ENCODE data around the gene IRF4. TPM values are rescaled to one million over a fixed set of nuclear protein-coding genes. Genes with fewer than 3 reads are reported as not detected.
A peak's percentile ranks its signal among the peaks of the same experiment; 100 is the strongest.

IRF4 gene
- total and polyA plus RNA-seq, 3 experiments from 2014 or later = 3.4 to 703 (median 700) TPM

- no peak for DNase-seq
- H3K4me1 ChIP-seq (ENCODE audit: insufficient read depth, low read length) = peaks cover 15% of the 10 kb centered on the region
- H3K36me3 ChIP-seq (ENCODE audit: insufficient read depth, low read length) = no peaks in the 10 kb centered on the region
- no peak overlapping the region for H3K4me3 ChIP-seq (ENCODE audit: low read length)
- Mint-ChIP-seq H3K27me3 (peaks cover 4 to 39% of the 10 kb centered on the region in 2 donors), H3K9me3 (peaks cover 0 to 2% (median 0%) of the 10 kb centered on the region in 5 donors), H3K4me3 (no peak overlapping the region), H3K36me3 (no peaks in the 10 kb centered on the region), H3K27ac (no peak overlapping the region), H3K4me1 (peaks cover 11 to 15% (median 14%) of the 10 kb centered on the region in 3 donors)
- ChIA-PET POLR2A (no interaction called here), CTCF (no interaction called here)
- no peak overlapping the region for H3K27ac ChIP-seq (ENCODE audit: low read depth, low read length)
- no peaks in the 10 kb centered on the region for H3K9me3 ChIP-seq (ENCODE audit: low read length)
- no peaks in the 10 kb centered on the region for H3K27me3 ChIP-seq (ENCODE audit: insufficient read depth, low read length, poor library complexity, severe bottlenecking)
Measured at GRCh38 chr6:385614-386013, 5.9 kb upstream of the IRF4 start.

DNA sequence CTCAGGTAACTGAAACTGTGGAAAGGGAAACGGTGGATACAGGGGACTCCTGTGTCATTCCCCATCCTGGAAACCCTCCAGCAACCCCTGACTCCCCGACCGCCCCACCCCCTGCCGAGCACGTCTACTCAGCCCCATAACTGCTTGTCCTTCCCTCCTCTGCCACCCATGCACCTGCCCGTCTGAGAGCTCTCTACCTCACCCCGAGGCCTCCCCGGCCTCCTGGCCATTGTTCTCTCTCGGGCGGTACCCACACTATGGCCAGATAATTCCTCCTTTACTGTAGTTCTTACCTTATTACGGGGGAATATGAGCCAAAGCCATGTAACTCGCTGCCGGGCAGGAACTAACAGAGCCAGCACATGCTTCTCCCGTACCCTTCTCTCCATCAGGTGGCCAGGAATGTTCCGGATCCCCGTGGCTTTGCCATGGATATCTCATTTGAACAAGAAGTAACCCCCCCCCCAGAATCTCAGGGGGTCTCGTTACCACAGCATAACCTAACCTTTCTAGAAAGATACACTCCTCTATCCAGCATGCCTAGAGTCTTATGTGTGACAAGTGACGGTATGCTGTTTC, 4.8 kb upstream of the IRF4 start:
- DNase-seq = no peak
- no peaks in the 10 kb centered on the region for H3K27me3 ChIP-seq (ENCODE audit: insufficient read depth, low read length, poor library complexity, severe bottlenecking)
- Mint-ChIP-seq H3K4me1 (peaks cover 18 to 22% (median 20%) of the 10 kb centered on the region in 3 donors), H3K27me3 (peaks cover 8 to 30% of the 10 kb centered on the region in 2 donors), H3K27ac (no peak overlapping the region), H3K4me3 (no peak overlapping the region), H3K9me3 (peaks cover 0 to 2% (median 0%) of the 10 kb centered on the region in 5 donors), H3K36me3 (peaks cover 0 to 5% (median 0%) of the 10 kb centered on the region in 3 donors)
- ChIA-PET CTCF (no interaction called here), POLR2A (no interaction called here)
- no peaks in the 10 kb centered on the region for H3K36me3 ChIP-seq (ENCODE audit: insufficient read depth, low read length)
- H3K4me3 ChIP-seq (ENCODE audit: low read length) = no peak overlapping the region
- no peak overlapping the region for H3K27ac ChIP-seq (ENCODE audit: low read depth, low read length)
- peaks cover 21% of the 10 kb centered on the region for H3K4me1 ChIP-seq (ENCODE audit: insufficient read depth, low read length)
- H3K9me3 ChIP-seq (ENCODE audit: low read length) = no peaks in the 10 kb centered on the region

GRCh38 chr6:387293-387741, 4.2 kb upstream of the IRF4 start:
- no peaks in the 10 kb centered on the region for H3K27me3 ChIP-seq (ENCODE audit: insufficient read depth, low read length, poor library complexity, severe bottlenecking)
- Mint-ChIP-seq H3K36me3 (peaks cover 0 to 5% (median 0%) of the 10 kb centered on the region in 3 donors), H3K4me1 (peaks cover 18 to 22% (median 20%) of the 10 kb centered on the region in 3 donors), H3K4me3 (peak overlapping the region in 1 of 7 donors; percentile 25), H3K27ac (peak overlapping the region in 1 of 8 donors; percentile 15), H3K9me3 (no peaks in the 10 kb centered on the region), H3K27me3 (peaks cover 8 to 25% of the 10 kb centered on the region in 2 donors)
- H3K4me3 ChIP-seq (ENCODE audit: low read length) = no peak overlapping the region
- DNase-seq = no peak
- peaks cover 21% of the 10 kb centered on the region for H3K4me1 ChIP-seq (ENCODE audit: insufficient read depth, low read length)
- H3K36me3 ChIP-seq (ENCODE audit: insufficient read depth, low read length) = no peaks in the 10 kb centered on the region
- ChIA-PET CTCF (interaction anchor here (0.7 to 1.1 kb wide), 2 partner anchors 199 to 375 kb away, joined by 3 read pairs; no protein-coding TSS in a partner anchor), POLR2A (no interaction called here)
- no peaks in the 10 kb centered on the region for H3K9me3 ChIP-seq (ENCODE audit: low read length)
- no peak overlapping the region for H3K27ac ChIP-seq (ENCODE audit: low read depth, low read length)

DNA sequence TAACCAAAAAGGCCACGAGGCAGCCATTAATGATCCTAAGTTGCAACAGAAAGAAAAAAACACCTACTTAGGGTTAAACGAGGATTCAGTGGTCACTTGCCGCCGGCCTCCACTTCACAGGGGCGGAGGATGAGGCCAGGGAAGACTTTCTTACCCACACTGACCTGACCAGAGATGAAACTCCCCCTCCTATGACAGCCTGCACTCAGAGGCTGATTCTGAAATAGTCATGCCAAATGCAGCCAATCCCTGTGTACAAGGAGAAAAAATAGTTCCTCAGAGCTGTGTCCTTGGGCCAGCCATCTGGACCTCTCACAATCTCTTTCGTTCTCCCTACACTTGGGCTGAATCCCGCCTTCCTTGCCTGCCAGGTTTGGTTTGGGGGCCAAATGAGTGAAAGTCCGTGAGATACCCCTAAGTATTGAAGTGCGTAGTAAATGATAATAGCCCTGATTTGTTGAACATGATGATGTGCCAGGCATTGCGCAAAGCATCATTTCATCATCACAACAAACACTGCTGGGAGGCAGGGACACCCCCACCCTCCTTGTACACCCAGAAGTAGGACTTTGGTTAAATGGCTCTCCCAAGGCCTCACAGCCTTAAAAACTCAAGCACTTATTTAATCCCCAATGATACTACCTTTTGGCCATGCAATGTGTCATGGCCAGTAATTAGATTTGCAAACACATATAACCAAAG, 3.2 kb upstream of the IRF4 start:
- no peaks in the 10 kb centered on the region for H3K9me3 ChIP-seq (ENCODE audit: low read length)
- Mint-ChIP-seq H3K36me3 (peaks cover 0 to 9% (median 0%) of the 10 kb centered on the region in 3 donors), H3K4me1 (peaks cover 18 to 22% (median 20%) of the 10 kb centered on the region in 3 donors), H3K9me3 (no peaks in the 10 kb centered on the region), H3K27me3 (peaks cover 8 to 22% of the 10 kb centered on the region in 2 donors), H3K4me3 (peak overlapping the region in 1 of 7 donors; percentile 25), H3K27ac (peak overlapping the region in 1 of 8 donors; percentile 84)
- H3K36me3 ChIP-seq (ENCODE audit: insufficient read depth, low read length) = no peaks in the 10 kb centered on the region
- no peaks in the 10 kb centered on the region for H3K27me3 ChIP-seq (ENCODE audit: insufficient read depth, low read length, poor library complexity, severe bottlenecking)
- ChIA-PET POLR2A (interaction anchor here (0.6 kb wide), 1 partner anchor 107 kb away, joined by 4 read pairs; no protein-coding TSS in a partner anchor), CTCF (interaction anchor here (1.1 to 1.3 kb wide), 2 partner anchors 136 to 200 kb away, joined by 3 read pairs; no protein-coding TSS in a partner anchor)
- H3K4me1 ChIP-seq (ENCODE audit: insufficient read depth, low read length) = peaks cover 21% of the 10 kb centered on the region
- DNase-seq = no peak
- no peak overlapping the region for H3K27ac ChIP-seq (ENCODE audit: low read depth, low read length)
- H3K4me3 ChIP-seq (ENCODE audit: low read length) = no peak overlapping the region

GRCh38 chr6:389143-389542, 2.4 kb upstream of the IRF4 start:
- Mint-ChIP-seq H3K27me3 (peaks cover 9 to 15% of the 10 kb centered on the region in 2 donors), H3K4me3 (peak overlapping the region in 6 of 7 donors; percentile 71 to 95 (median 87)), H3K27ac (peak overlapping the region in 6 of 8 donors; percentile 11 to 75 (median 66)), H3K9me3 (no peaks in the 10 kb centered on the region), H3K36me3 (peaks cover 0 to 12% (median 0%) of the 10 kb centered on the region in 3 donors), H3K4me1 (peaks cover 23 to 29% (median 27%) of the 10 kb centered on the region in 3 donors)
- H3K27me3 ChIP-seq (ENCODE audit: insufficient read depth, low read length, poor library complexity, severe bottlenecking) = no peaks in the 10 kb centered on the region
- no peak overlapping the region for H3K4me3 ChIP-seq (ENCODE audit: low read length)
- DNase-seq = no peak
- ChIA-PET CTCF (interaction anchor here (1.2 to 2.7 kb wide), 4 partner anchors 15 to 357 kb away, joined by 3 to 9 read pairs (median 4); no protein-coding TSS in a partner anchor), POLR2A (no interaction called here)
- no peak overlapping the region for H3K27ac ChIP-seq (ENCODE audit: low read depth, low read length)
- no peaks in the 10 kb centered on the region for H3K36me3 ChIP-seq (ENCODE audit: insufficient read depth, low read length)
- H3K4me1 ChIP-seq (ENCODE audit: insufficient read depth, low read length) = peaks cover 26% of the 10 kb centered on the region
- no peaks in the 10 kb centered on the region for H3K9me3 ChIP-seq (ENCODE audit: low read length)

GRCh38 chr6:389622-390021, 1.9 kb upstream of the IRF4 start:
- Histone ChIP-seq H3K27ac (ENCODE audit: low read depth, low read length) (no peak overlapping the region), H3K27me3 (ENCODE audit: insufficient read depth, low read length, poor library complexity, severe bottlenecking) (no peaks in the 10 kb centered on the region), H3K4me3 (ENCODE audit: low read length) (peak overlapping the region; percentile 15), H3K36me3 (ENCODE audit: insufficient read depth, low read length) (no peaks in the 10 kb centered on the region), H3K9me3 (ENCODE audit: low read length) (no peaks in the 10 kb centered on the region), H3K4me1 (ENCODE audit: insufficient read depth, low read length) (peaks cover 28% of the 10 kb centered on the region)
- Mint-ChIP-seq H3K27me3 (peaks cover 9 to 12% of the 10 kb centered on the region in 2 donors), H3K4me1 (peaks cover 24 to 29% (median 28%) of the 10 kb centered on the region in 3 donors), H3K27ac (peak overlapping the region in 7 of 8 donors; percentile 0 to 75 (median 64)), H3K4me3 (peak overlapping the region; percentile 71 to 95 (median 83)), H3K9me3 (no peaks in the 10 kb centered on the region), H3K36me3 (peaks cover 0 to 12% (median 0%) of the 10 kb centered on the region in 3 donors)
- ChIA-PET CTCF (interaction anchor here (1.2 to 2.7 kb wide), 4 partner anchors 15 to 356 kb away, joined by 3 to 9 read pairs (median 4); no protein-coding TSS in a partner anchor), POLR2A (no interaction called here)
- peak in 1 of 5 donors; percentile 30 for DNase-seq

DNA sequence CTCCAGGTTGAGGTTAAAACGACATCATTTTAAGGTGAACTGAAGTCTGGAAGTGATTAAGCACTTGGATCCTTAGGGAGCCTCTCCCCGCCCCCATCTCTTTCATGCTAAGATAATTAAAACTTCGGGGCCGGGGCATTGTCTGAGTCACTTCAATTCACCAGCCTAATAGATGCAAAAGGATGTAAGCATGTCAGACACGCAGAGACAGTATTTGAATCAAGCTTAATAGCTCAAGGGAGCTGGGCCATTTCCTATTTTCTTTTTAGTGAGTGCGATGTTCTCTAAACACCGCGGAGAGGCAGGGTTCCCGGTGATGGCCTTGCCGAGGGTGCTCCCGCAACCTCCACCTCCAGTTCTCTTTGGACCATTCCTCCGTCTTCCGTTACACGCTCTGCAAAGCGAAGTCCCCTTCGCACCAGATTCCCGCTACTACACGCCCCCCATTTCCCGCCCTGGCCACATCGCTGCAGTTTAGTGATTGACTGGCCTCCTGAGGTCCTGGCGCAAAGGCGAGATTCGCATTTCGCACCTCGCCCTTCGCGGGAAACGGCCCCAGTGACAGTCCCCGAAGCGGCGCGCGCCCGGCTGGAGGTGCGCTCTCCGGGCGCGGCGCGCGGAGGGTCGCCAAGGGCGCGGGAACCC, 516 bp upstream of the IRF4 start:
- Mint-ChIP-seq H3K27me3 (peaks cover 8 to 9% of the 10 kb centered on the region in 2 donors), H3K4me3 (peak overlapping the region; percentile 89 to 98 (median 93)), H3K9me3 (no peaks in the 10 kb centered on the region), H3K4me1 (peaks cover 24 to 34% (median 31%) of the 10 kb centered on the region in 3 donors), H3K27ac (peak overlapping the region in 6 of 8 donors; percentile 34 to 88 (median 76)), H3K36me3 (peaks cover 0 to 25% (median 0%) of the 10 kb centered on the region in 3 donors)
- H3K27me3 ChIP-seq (ENCODE audit: insufficient read depth, low read length, poor library complexity, severe bottlenecking) = no peaks in the 10 kb centered on the region
- no peaks in the 10 kb centered on the region for H3K9me3 ChIP-seq (ENCODE audit: low read length)
- POLR2A ChIA-PET = interaction anchor here (0.8 to 1.8 kb wide), 4 partner anchors 51 to 108 kb away, joined by 3 to 4 read pairs (median 4); no protein-coding TSS in a partner anchor
- DNase-seq = peak in 1 of 5 donors; percentile 26
- CTCF ChIA-PET = interaction anchor here (0.9 to 2.7 kb wide), 3 partner anchors 9 to 13 kb away, joined by 3 to 9 read pairs (median 3); no protein-coding TSS in a partner anchor
- no peak overlapping the region for H3K27ac ChIP-seq (ENCODE audit: low read depth, low read length)
- H3K36me3 ChIP-seq (ENCODE audit: insufficient read depth, low read length) = no peaks in the 10 kb centered on the region
- peaks cover 28% of the 10 kb centered on the region for H3K4me1 ChIP-seq (ENCODE audit: insufficient read depth, low read length)
- H3K4me3 ChIP-seq (ENCODE audit: low read length) = peak overlapping the region; percentile 65

Measured in CD8-positive, alpha-beta memory T cell (primary cell).